Liver (tissue), 9 donors: Measurements from ENCODE around the gene CEACAM7. TPM values are rescaled to one million over a fixed set of nuclear protein-coding genes. Genes with fewer than 3 reads are reported as not detected.

Experiments
- DNase-seq: peaks from one replicate; pipeline ENCODE4 v3.0.0-alpha.2; 2017; ENCODE audit warnings: low spot score
- H3K27ac ChIP-seq, 2 donors: one replicate each; pipeline ENCODE4 v1.7.0; 2013; ENCODE audit warnings: inconsistent platforms in 2 of 2, low read length in 2 of 2, control low read depth in 1 of 2, low read depth in 1 of 2, mild to moderate bottlenecking in 1 of 2
- H3K27me3 ChIP-seq, 4 donors: one replicate each; pipeline versions ENCODE4 v1.6.1 to v1.7.0; 2013; ENCODE audit warnings: low read length in 3 of 4, inconsistent platforms in 1 of 4, mild to moderate bottlenecking in 1 of 4, moderate library complexity in 1 of 4; ENCODE audit not compliant: control insufficient read depth in 4 of 4, insufficient read depth in 4 of 4
- H3K36me3 ChIP-seq, 4 donors: one replicate each; pipeline versions ENCODE4 v1.6.1 to v1.7.0; 2013; ENCODE audit warnings: low read length in 3 of 4, mild to moderate bottlenecking in 3 of 4, low read depth in 1 of 4, moderate library complexity in 1 of 4; ENCODE audit not compliant: control insufficient read depth in 4 of 4, insufficient read depth in 3 of 4
- H3K4me1 ChIP-seq, 4 donors: one replicate each; pipeline versions ENCODE4 v1.6.1 to v1.7.0; 2013; ENCODE audit warnings: low read length in 3 of 4, mild to moderate bottlenecking in 3 of 4, moderate library complexity in 1 of 4; ENCODE audit not compliant: control insufficient read depth in 4 of 4, insufficient read depth in 4 of 4
- H3K4me3 ChIP-seq, 3 donors: one replicate each; pipeline versions ENCODE4 v1.6.1 to v1.7.0; 2013; ENCODE audit warnings: low read length in 3 of 3, control low read depth in 1 of 3, low read depth in 1 of 3, mild to moderate bottlenecking in 1 of 3
- H3K9ac ChIP-seq, 2 donors: one replicate each; pipeline ENCODE4 v1.7.0; 2013; ENCODE audit warnings: low read length in 2 of 2, mild to moderate bottlenecking in 2 of 2, moderate library complexity in 2 of 2, control low read depth in 1 of 2, low read depth in 1 of 2
- H3K9me3 ChIP-seq, 4 donors: one replicate each; pipeline versions ENCODE4 v1.6.1 to v1.7.0; 2013; ENCODE audit warnings: low read length in 3 of 4; ENCODE audit not compliant: control insufficient read depth in 4 of 4
- CTCF ChIP-seq: fragments of 150-350 bp; IDR thresholded peaks from 2 replicates; pipeline ENCODE4 v1.5.1; 2017; ENCODE audit warnings: improper control_type of control experiment, low read depth, low read length; ENCODE audit not compliant: missing input control
- EGR1 ChIP-seq, 2 donors: IDR thresholded peaks; 2 replicates each; pipeline ENCODE4 v1.6.1; 2016 to 2018; ENCODE audit warnings: antibody characterized with exemption in 2 of 2, low read depth in 2 of 2
- FOXA2 ChIP-seq: IDR thresholded peaks from 2 replicates; pipeline ENCODE4 v1.6.1; 2016; ENCODE audit warnings: antibody characterized with exemption
- GABPA ChIP-seq, 2 donors: IDR thresholded peaks in 1 of 2; conservative IDR thresholded peaks in 1 of 2; 2 replicates each; pipeline ENCODE4 v1.6.1; 2016; ENCODE audit warnings: antibody characterized with exemption in 2 of 2, mild to moderate bottlenecking in 1 of 2, moderate library complexity in 1 of 2
- HNF4A ChIP-seq, 2 donors: conservative IDR thresholded peaks; 2 replicates each; pipeline ENCODE4 v1.6.1; 2016; ENCODE audit warnings: antibody characterized with exemption in 2 of 2, mild to moderate bottlenecking in 2 of 2
- HNF4G ChIP-seq: IDR thresholded peaks from 2 replicates; pipeline ENCODE4 v1.6.1; 2016; ENCODE audit warnings: antibody characterized with exemption
- JUND ChIP-seq, 2 donors: IDR thresholded peaks; 2 replicates each; pipeline ENCODE4 v1.6.1; 2016; ENCODE audit warnings: antibody characterized with exemption in 2 of 2
- NR2F2 ChIP-seq: IDR thresholded peaks from 2 replicates; pipeline ENCODE4 v1.6.1; 2016; ENCODE audit warnings: antibody characterized with exemption
- RAD21 ChIP-seq, 2 donors: IDR thresholded peaks; 2 replicates each; pipeline ENCODE4 v1.6.1; 2016; ENCODE audit warnings: antibody characterized with exemption in 2 of 2, mild to moderate bottlenecking in 2 of 2
- REST ChIP-seq: IDR thresholded peaks from 2 replicates; pipeline ENCODE4 v1.6.1; 2016; ENCODE audit warnings: antibody characterized with exemption, mild to moderate bottlenecking
- RXRA ChIP-seq, 2 donors: IDR thresholded peaks; 2 replicates each; pipeline ENCODE4 v1.6.1; 2017 to 2018; ENCODE audit warnings: antibody characterized with exemption in 2 of 2, mild to moderate bottlenecking in 1 of 2
- SP1 ChIP-seq: IDR thresholded peaks from 2 replicates; pipeline ENCODE4 v1.6.1; 2018; ENCODE audit warnings: antibody characterized with exemption, mild to moderate bottlenecking
- TAF1 ChIP-seq: conservative IDR thresholded peaks from 2 replicates; pipeline ENCODE4 v1.6.1; 2016; ENCODE audit warnings: antibody characterized with exemption, mild to moderate bottlenecking
- ZBTB33 ChIP-seq: IDR thresholded peaks from 2 replicates; pipeline ENCODE4 v1.6.1; 2016; ENCODE audit warnings: antibody characterized with exemption
- WGBS: extraction: QIAGEN DNeasy Blood & Tissue Kit; methylation state at CpG from one replicate; pipeline ENCODE4 v1.1.7; 2013; 5-methylcytosine and 5-hydroxymethylcytosine counted together
- polyA plus RNA-seq, 2 donors: library from polyadenylated mRNA; stranded (reverse) in 1 of 2; unstranded in 1 of 2; fragments of 200-250 nt in 1 of 2; fragments of >200 nt in 1 of 2; fragmentation: Nextera tagmentation in 1 of 2; extraction: Ambion mirVana in 1 of 2; gene quantifications; one replicate each; pipeline versions ENCODE4 v1.2.1 to v1.2.3, GENCODE V29; 2013 to 2015
- total RNA-seq, 2 donors: library from RNA; depleted of rRNA; stranded (reverse); fragments of >200 nt; gene quantifications; one replicate each; pipeline ENCODE4 v1.2.3, GENCODE V29; 2014
- TF ChIP-seq, protein P1 (sequence below): IDR thresholded peaks from 2 replicates; pipeline ENCODE4 v1.6.1; 2016; ENCODE audit warnings: antibody characterized with exemption
- TF ChIP-seq, protein P2 (sequence below): IDR thresholded peaks from 2 replicates; pipeline ENCODE4 v1.6.1; 2016; ENCODE audit warnings: antibody characterized with exemption
- donor health status: healthy.
- donor health status: healthy.
- donor health status: healthy.
- donor health status: healthy.
- donor health status: healthy.

The CEACAM7 gene
- total and polyA plus RNA-seq, 4 donors = 0.03 TPM; not detected in 3

- WGBS = 71% methylated on average over 3 of the region's 3 CpGs
- peaks cover 0 to 7% (median under 1%) of the 10 kb centered on the region in 4 donors for H3K27me3 ChIP-seq
- no peaks in the 10 kb centered on the region for H3K4me1 ChIP-seq
- no peaks in the 10 kb centered on the region for H3K9me3 ChIP-seq
- TF ChIP-seq GABPA (IDR thresholded peaks at IDR 0.05 in 1 of 2, conservative IDR thresholded peaks at IDR 0.05 in 1 of 2) (no peak), HNF4A (conservative IDR thresholded peaks at IDR 0.05) (no peak)
- DNase-seq = no peak
- no peak overlapping the region for H3K9ac ChIP-seq
- H3K4me3 ChIP-seq = no peak overlapping the region
- no peaks in the 10 kb centered on the region for H3K36me3 ChIP-seq
- no peak overlapping the region for H3K27ac ChIP-seq
These were observed 651 bp downstream of the CEACAM7 start for GRCh38 chr19:41687419-41687818.

GRCh38 chr19:41682437-41682836 is 5.6 kb downstream of the CEACAM7 start:
- Histone ChIP-seq H3K4me1 (no peaks in the 10 kb centered on the region), H3K9me3 (no peaks in the 10 kb centered on the region), H3K4me3 (no peak overlapping the region), H3K27me3 (peaks cover 0 to 5% (median 2%) of the 10 kb centered on the region in 4 donors), H3K27ac (no peak overlapping the region), H3K36me3 (no peaks in the 10 kb centered on the region), H3K9ac (no peak overlapping the region)
- no peak for DNase-seq
- TF ChIP-seq, protein P1, sequence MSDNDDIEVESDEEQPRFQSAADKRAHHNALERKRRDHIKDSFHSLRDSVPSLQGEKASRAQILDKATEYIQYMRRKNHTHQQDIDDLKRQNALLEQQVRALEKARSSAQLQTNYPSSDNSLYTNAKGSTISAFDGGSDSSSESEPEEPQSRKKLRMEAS = no peak
- TF ChIP-seq HNF4G (no peak), JUND (IDR thresholded peaks at IDR 0.05) (no peak), SP1 (no peak), GABPA (IDR thresholded peaks at IDR 0.05 in 1 of 2, conservative IDR thresholded peaks at IDR 0.05 in 1 of 2) (no peak), ZBTB33 (no peak), EGR1 (IDR thresholded peaks at IDR 0.05; ENCODE audit: low read depth in 2 of 2) (no peak), CTCF (no peak), RXRA (IDR thresholded peaks at IDR 0.05) (no peak), REST (no peak), HNF4A (conservative IDR thresholded peaks at IDR 0.05) (no peak), FOXA2 (no peak), RAD21 (IDR thresholded peaks at IDR 0.05) (no peak), NR2F2 (no peak), TAF1 (no peak)
- TF ChIP-seq, protein P2, sequence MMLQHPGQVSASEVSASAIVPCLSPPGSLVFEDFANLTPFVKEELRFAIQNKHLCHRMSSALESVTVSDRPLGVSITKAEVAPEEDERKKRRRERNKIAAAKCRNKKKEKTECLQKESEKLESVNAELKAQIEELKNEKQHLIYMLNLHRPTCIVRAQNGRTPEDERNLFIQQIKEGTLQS = no peak
- 41% methylated on average over 6 of the region's 6 CpGs for WGBS
